Tibial nerve (tissue), 4 donors: Measurements from ENCODE around the gene CHST5.

ENCODE experiments used
- EP300 ChIP-seq, 2 donors: sonication (generic); formaldehyde crosslinking; IDR thresholded peaks; one replicate each; pipeline ENCODE4 v1.6.1; 2017; ENCODE audit warnings: antibody characterized with exemption in 2 of 2, mild to moderate bottlenecking in 1 of 2
- POLR2A ChIP-seq, 2 donors: fragments of 450-650 bp; IDR thresholded peaks; one replicate each; pipeline ENCODE4 v1.6.1; 2017; ENCODE audit warnings: antibody characterized with exemption in 2 of 2, mild to moderate bottlenecking in 2 of 2, moderate library complexity in 2 of 2
- TF ChIP-seq, protein P1 (sequence below), 5 experiments: fragments of 200-600 bp in 3 of 5; fragments of 450-650 bp in 2 of 5; sonication (generic) in 3 of 5; IDR thresholded peaks; one replicate each; pipeline ENCODE4 v1.5.1; 2016 to 2019; ENCODE audit warnings: antibody characterized with exemption in 5 of 5, mild to moderate bottlenecking in 3 of 5, moderate library complexity in 2 of 5

GRCh38 chr16:75503801-75504200 lies 32.1 kb downstream of the CHST5 start:
- TF ChIP-seq POLR2A (IDR thresholded peaks at IDR 0.05) = no peak
- TF ChIP-seq, protein P1, sequence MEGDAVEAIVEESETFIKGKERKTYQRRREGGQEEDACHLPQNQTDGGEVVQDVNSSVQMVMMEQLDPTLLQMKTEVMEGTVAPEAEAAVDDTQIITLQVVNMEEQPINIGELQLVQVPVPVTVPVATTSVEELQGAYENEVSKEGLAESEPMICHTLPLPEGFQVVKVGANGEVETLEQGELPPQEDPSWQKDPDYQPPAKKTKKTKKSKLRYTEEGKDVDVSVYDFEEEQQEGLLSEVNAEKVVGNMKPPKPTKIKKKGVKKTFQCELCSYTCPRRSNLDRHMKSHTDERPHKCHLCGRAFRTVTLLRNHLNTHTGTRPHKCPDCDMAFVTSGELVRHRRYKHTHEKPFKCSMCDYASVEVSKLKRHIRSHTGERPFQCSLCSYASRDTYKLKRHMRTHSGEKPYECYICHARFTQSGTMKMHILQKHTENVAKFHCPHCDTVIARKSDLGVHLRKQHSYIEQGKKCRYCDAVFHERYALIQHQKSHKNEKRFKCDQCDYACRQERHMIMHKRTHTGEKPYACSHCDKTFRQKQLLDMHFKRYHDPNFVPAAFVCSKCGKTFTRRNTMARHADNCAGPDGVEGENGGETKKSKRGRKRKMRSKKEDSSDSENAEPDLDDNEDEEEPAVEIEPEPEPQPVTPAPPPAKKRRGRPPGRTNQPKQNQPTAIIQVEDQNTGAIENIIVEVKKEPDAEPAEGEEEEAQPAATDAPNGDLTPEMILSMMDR (IDR thresholded peaks at IDR 0.05) = no peak
- TF ChIP-seq EP300 (IDR thresholded peaks at IDR 0.05) = no peak
